ENCODE results near the gene GIMAP5.
A peak's percentile ranks its signal among the peaks of the same experiment; 100 is the strongest.

GIMAP5 gene

GRCh38 chr7:150778014-150778737 is 41.0 kb downstream of the GIMAP5 start:
- no peak for DNase-seq

GRCh38 chr7:150778738-150779301 is 41.6 kb downstream of the GIMAP5 start:
- peak; percentile 76 for DNase-seq

GRCh38 chr7:150780292-150780691 is 43.1 kb downstream of the GIMAP5 start:
- DNase-seq = no peak

GRCh38 chr7:150781103-150781502 is 43.9 kb downstream of the GIMAP5 start:
- DNase-seq = no peak

DNA sequence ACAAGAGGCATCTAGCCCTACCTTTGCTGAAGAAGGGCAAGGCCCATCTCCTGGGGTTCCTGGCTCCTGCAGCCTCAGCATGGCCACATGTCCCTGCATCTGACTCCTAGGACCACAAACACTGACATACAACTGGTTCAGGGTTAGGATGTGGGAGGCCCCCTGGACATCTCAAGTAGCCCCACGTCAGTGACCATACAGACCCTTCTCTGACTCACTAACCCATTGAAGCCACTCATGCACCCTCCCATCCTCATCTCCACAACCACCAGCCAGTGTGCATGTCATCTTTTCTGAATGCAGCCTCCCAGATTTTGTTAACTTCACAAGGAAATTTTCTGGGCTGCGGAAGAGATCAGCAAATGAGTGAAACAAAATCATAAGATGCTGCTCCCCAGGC is 44.7 kb downstream of the GIMAP5 start:
- DNase-seq = no peak

- DNase-seq = no peak
These were observed 47.0 kb downstream of the GIMAP5 start for GRCh38 chr7:150784120-150784736.

GRCh38 chr7:150784954-150785353 is 47.7 kb downstream of the GIMAP5 start:
- DNase-seq = no peak

DNA sequence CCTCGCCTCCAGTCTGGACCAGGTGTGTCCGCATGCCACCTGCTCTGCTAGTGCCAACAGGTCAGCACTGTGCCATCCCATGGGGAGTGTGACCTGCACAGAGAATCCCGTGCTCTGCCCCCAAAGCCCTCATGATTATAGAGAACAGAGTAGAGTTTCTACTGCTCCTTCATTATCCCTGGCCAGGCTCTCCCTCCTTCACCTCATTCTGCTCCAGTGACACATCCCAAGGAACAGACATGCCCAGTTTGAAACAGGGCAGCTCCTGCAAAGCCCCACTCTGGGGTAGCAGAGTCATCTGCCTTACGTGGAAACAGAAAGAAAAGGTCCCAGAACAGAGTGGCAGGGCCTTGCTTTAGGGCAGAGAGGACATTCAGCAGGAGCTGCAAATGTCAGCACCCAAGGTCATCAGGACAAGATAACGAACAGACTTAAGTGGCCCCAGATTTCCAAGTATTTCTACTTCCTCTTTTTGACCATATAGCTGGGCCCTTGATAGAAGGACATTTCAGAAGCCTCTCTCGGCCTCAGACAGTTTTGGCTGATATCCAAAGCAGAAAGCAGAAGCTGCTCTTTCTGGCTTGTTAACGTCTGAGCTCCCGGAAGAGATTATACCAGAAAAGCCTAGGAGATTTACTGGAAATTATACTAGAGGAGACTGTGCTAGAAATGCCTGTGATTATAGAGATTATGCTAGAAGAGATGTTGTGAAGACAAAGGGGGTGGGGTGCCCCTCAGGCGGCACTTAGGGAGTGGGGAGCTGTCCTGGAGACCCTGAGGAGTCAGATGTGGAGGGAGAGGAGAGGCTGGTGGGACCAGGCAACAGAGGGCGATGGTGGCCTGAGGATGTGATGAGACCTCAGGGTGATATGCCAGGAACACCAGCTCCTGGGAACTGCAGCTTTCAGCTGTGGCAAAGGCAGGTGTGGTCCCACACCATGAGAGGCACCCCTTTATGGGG is 50.4 kb downstream of the GIMAP5 start:
- DNase-seq = no peak

- no peak for DNase-seq
These were observed 51.5 kb downstream of the GIMAP5 start for GRCh38 chr7:150788474-150789269.

- DNase-seq = no peak
These were observed 53.3 kb downstream of the GIMAP5 start for GRCh38 chr7:150790416-150791075.

DNA sequence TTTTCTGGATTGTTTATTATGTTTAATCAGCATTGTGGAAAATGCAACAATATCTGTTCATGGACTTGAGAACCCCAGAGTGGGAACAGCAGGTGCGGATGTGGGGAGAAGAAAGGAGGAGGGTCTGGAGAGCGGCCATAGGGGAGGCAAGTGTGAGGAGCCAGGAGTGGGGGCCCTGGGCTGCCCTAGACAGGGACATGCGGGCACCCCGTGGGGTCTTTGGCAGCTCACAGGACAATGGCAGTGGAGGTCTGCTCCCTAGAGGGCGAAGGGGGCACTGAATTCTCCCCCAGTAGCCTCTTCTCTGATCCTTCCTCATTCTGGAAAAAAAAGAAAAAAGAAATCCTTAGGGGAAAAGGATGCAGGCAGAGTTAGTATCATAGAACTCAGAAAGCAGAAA is 54.1 kb downstream of the GIMAP5 start:
- no peak for DNase-seq

GRCh38 chr7:150791746-150792452 is 54.7 kb downstream of the GIMAP5 start:
- no peak for DNase-seq
